Measurements from ENCODE around the gene IL6ST. TPM values are rescaled to one million over a fixed set of nuclear protein-coding genes. Genes with fewer than 3 reads are reported as not detected.
"Not testable (repeated sequence)": the region's sequence is repeated elsewhere in the genome, so short reads cannot be mapped to it uniquely, and the experiment has no call there.

The IL6ST gene
- total RNA-seq, 4 donors from 2014 or later = 88.8 to 179 (median 116) TPM

- no peak for TF ChIP-seq POLR2A (IDR thresholded peaks at IDR 0.05)
- TF ChIP-seq, protein P1, sequence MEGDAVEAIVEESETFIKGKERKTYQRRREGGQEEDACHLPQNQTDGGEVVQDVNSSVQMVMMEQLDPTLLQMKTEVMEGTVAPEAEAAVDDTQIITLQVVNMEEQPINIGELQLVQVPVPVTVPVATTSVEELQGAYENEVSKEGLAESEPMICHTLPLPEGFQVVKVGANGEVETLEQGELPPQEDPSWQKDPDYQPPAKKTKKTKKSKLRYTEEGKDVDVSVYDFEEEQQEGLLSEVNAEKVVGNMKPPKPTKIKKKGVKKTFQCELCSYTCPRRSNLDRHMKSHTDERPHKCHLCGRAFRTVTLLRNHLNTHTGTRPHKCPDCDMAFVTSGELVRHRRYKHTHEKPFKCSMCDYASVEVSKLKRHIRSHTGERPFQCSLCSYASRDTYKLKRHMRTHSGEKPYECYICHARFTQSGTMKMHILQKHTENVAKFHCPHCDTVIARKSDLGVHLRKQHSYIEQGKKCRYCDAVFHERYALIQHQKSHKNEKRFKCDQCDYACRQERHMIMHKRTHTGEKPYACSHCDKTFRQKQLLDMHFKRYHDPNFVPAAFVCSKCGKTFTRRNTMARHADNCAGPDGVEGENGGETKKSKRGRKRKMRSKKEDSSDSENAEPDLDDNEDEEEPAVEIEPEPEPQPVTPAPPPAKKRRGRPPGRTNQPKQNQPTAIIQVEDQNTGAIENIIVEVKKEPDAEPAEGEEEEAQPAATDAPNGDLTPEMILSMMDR (IDR thresholded peaks at IDR 0.05) = no peak
- no peaks in the 10 kb centered on the region for H3K9me3 ChIP-seq
- H3K27ac ChIP-seq = peak overlapping the region in 1 of 4 donors; percentile 5
- H3K4me1 ChIP-seq = no peaks in the 10 kb centered on the region
- DNase-seq = no peak
- no peaks in the 10 kb centered on the region for H3K36me3 ChIP-seq
- no peak overlapping the region for H3K4me3 ChIP-seq
- no peaks in the 10 kb centered on the region for H3K27me3 ChIP-seq
These were observed 24.8 kb upstream of the IL6ST start for GRCh38 chr5:56019306-56020272.

DNA sequence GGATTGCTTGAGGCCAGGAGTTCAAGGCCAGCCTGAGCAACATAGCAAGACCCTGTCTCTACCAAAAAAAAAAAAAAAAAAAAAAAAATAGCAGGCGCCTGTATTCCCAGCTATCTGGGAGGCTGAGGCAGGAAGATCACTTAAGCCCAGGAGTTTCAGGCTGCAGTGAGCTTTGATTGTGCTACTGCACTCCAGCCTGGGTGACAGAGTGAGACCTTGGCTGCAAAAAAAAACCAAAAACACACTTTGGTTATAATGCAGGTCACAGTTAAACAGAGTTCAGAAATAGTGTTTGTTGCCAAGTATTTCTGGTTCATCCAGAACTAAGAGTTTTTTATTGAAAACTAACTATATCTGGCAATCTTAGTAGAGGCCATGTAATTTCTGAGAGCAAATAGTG is 24.1 kb upstream of the IL6ST start:
- H3K4me1 ChIP-seq = no peaks in the 10 kb centered on the region
- H3K4me3 ChIP-seq = no peak overlapping the region
- no peak overlapping the region for H3K27ac ChIP-seq
- no peak for DNase-seq
- H3K36me3 ChIP-seq = no peaks in the 10 kb centered on the region
- H3K9me3 ChIP-seq = no peaks in the 10 kb centered on the region
- H3K27me3 ChIP-seq = no peaks in the 10 kb centered on the region
- TF ChIP-seq, protein P1 (IDR thresholded peaks at IDR 0.05) = no peak
- no peak for TF ChIP-seq POLR2A (IDR thresholded peaks at IDR 0.05)

GRCh38 chr5:56014701-56015100 is 19.9 kb upstream of the IL6ST start:
- not testable (repeated sequence) for H3K4me3 ChIP-seq, H3K27me3 ChIP-seq, H3K9me3 ChIP-seq, DNase-seq, H3K36me3 ChIP-seq, H3K27ac ChIP-seq, H3K4me1 ChIP-seq

DNA sequence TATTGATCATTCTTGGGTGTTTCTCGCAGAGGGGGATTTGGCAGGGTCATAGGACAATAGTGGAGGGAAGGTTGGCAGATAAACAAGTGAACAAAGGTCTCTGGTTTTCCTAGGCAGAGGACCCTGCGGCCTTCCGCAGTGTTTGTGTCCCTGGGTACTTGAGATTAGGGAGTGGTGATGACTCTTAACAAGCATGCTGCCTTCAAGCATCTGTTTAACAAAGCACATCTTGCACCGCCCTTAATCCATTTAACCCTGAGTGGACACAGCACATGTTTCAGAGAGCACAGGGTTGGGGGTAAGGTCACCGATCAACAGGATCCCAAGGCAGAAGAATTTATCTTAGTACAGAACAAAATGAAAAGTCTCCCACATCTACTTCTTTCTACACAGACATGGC is 19.2 kb upstream of the IL6ST start:
- not testable (repeated sequence) for DNase-seq, H3K27ac ChIP-seq, H3K4me1 ChIP-seq, H3K36me3 ChIP-seq, H3K9me3 ChIP-seq, H3K27me3 ChIP-seq, H3K4me3 ChIP-seq

DNA sequence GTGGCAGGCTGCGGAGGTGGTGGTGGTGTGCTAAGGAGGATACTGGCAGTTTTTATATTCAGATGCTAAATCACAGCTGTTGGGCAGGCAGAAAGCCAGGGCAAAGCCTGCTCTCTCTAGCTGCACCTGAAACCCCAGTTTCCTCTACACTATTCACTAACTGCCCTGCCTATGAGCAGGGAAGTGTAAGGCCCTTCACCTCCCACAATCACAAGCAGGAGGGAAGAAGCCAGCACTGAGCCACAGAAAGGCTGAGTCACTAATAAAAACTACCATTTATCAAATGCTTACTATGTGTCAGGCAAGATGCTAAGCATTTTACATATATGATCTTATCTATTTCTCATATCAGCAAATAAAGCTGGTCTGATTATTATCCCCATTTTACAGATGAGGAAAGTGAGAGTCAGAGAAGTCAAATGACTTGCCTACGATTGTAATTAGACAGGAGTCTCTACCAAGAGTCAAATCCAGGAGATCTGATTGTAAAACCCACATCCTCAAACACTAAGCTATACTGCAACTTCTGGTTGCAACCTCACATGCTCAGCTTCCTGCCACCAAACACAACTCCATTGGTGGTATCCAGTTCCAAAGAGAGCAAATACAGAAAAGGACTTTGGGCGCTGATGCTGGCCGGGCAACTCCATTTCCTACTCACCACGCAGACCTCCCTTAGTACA is 17.7 kb upstream of the IL6ST start:
- no peak for DNase-seq
- H3K36me3 ChIP-seq = no peaks in the 10 kb centered on the region
- H3K27ac ChIP-seq = peak overlapping the region in 3 of 4 donors; percentile 10 to 32 (median 22)
- H3K9me3 ChIP-seq = no peaks in the 10 kb centered on the region
- H3K4me1 ChIP-seq = no peaks in the 10 kb centered on the region
- H3K4me3 ChIP-seq = no peak overlapping the region
- no peaks in the 10 kb centered on the region for H3K27me3 ChIP-seq
- no peak for TF ChIP-seq POLR2A (IDR thresholded peaks at IDR 0.05)
- TF ChIP-seq, protein P1 (IDR thresholded peaks at IDR 0.05) = no peak

DNA sequence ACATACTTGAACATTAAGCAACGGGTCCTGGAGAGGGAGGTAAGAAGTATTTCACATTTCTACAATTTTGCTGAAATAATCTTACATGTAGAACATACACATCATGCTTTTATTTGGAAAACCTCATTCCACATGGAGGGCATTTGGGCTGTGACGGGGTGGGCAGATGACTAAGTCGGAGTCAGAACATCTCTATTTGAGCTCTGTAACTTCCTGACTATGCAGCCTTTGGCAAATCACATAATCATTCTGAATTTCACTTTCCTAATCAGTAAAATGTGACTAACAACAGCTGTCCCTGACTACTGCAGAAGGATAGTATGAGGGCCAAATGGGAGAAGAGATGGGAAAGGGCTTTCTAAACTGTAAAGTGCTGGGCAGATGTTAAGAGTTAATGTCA is 17.1 kb upstream of the IL6ST start:
- TF ChIP-seq, protein P1 (IDR thresholded peaks at IDR 0.05) = no peak
- TF ChIP-seq POLR2A (IDR thresholded peaks at IDR 0.05) = no peak
- Histone ChIP-seq H3K27ac (peak overlapping the region in 3 of 4 donors; percentile 10 to 32 (median 22)), H3K4me3 (no peak overlapping the region), H3K9me3 (no peaks in the 10 kb centered on the region), H3K27me3 (no peaks in the 10 kb centered on the region), H3K36me3 (no peaks in the 10 kb centered on the region), H3K4me1 (no peaks in the 10 kb centered on the region)
- DNase-seq = no peak

Data from Peyer's patch (tissue), 4 donors.